Upper lobe of right lung (tissue), 1 donor: ENCODE results near the gene TTC28. TPM values are rescaled to one million over a fixed set of nuclear protein-coding genes. Genes with fewer than 3 reads are reported as not detected.

Experiments used
- ATAC-seq: fragments of 200-7000 bp; cut with Tn5 transposase; one replicate; pipeline ENCODE4 v1.9.1; 2020; ENCODE audit warnings: mild to moderate bottlenecking, moderate library complexity
- DNase-seq: peaks from one replicate; pipeline ENCODE4 v3.0.0-alpha.2; 2020
- H3K27ac ChIP-seq: fragments of 200-600 bp; one replicate; pipeline ENCODE4 v1.8.0; 2022
- H3K27me3 ChIP-seq: fragments of 200-600 bp; one replicate; pipeline ENCODE4 v1.8.0; 2022; ENCODE audit warnings: mild to moderate bottlenecking
- H3K36me3 ChIP-seq: fragments of 200-600 bp; one replicate; pipeline ENCODE4 v1.8.0; 2022
- H3K4me1 ChIP-seq: fragments of 200-600 bp; one replicate; pipeline ENCODE4 v1.8.0; 2022
- H3K4me3 ChIP-seq: fragments of 200-600 bp; one replicate; pipeline ENCODE4 v1.8.0; 2022; ENCODE audit warnings: mild to moderate bottlenecking
- H3K9me3 ChIP-seq: fragments of 200-600 bp; one replicate; pipeline ENCODE4 v1.8.0; 2022
- CTCF ChIP-seq: fragments of 200-600 bp; IDR thresholded peaks from one replicate; pipeline ENCODE4 v1.8.0; 2022; ENCODE audit warnings: antibody characterized with exemption
- intact Hi-C: fragments of 100-400 bp; cut with DNase I; formaldehyde crosslinking; loops from one replicate; pipeline ENCODE4 v1.11.0; 2022
- total RNA-seq: library from RNA; stranded (reverse); fragmentation: NEBNext Ultra II Directional; extraction: Animal tissue kit (Norgen Biotek cat#: 25700); gene quantifications from one replicate; pipeline ENCODE4 v1.2.1, GENCODE V29; 2021
- donor health status: DM: no; HTN: yes; CAD: no; lungs with severe emphysema.

TTC28 gene
- total RNA-seq, 1 donor from 2014 or later: 48.7 TPM

- H3K4me1 ChIP-seq: peaks cover 27% of the 10 kb centered on the region
- H3K4me3 ChIP-seq: no peak overlapping the region
- H3K36me3 ChIP-seq: no peaks in the 10 kb centered on the region
- intact Hi-C loops: no loop called here
- H3K27ac ChIP-seq: no peak overlapping the region
- H3K9me3 ChIP-seq: no peaks in the 10 kb centered on the region
- no peaks in the 10 kb centered on the region for H3K27me3 ChIP-seq
- DNase-seq (no peak), ATAC-seq (no peak)
- TF ChIP-seq CTCF: no peak
Measured at GRCh38 chr22:28398355-28398754, 281.3 kb downstream of the TTC28 start.

DNA sequence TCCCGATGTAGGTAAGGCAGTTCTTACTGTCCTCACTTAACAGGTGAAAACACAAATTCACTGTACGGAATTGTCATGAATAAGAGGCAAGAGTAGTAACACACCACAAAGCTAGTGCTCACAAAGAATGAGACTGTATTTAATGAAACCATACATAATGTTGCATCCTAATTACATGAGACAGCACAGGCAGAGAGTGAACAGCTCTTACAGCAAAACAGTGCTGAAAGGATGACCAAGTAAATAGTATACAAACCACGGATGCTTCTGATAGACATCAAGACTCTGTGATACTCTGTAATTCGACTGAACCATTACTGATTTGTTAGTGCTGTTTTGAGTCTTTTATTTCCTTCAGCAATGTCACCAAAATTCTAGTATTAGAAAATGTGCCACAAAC is 282.3 kb downstream of the TTC28 start:
- TF ChIP-seq CTCF: no peak
- Histone ChIP-seq H3K9me3 (no peaks in the 10 kb centered on the region), H3K4me1 (peaks cover 27% of the 10 kb centered on the region), H3K36me3 (no peaks in the 10 kb centered on the region), H3K27me3 (no peaks in the 10 kb centered on the region), H3K27ac (no peak overlapping the region), H3K4me3 (no peak overlapping the region)
- no peak for ATAC-seq
- no peak for DNase-seq
- intact Hi-C loops: no loop called here

DNA sequence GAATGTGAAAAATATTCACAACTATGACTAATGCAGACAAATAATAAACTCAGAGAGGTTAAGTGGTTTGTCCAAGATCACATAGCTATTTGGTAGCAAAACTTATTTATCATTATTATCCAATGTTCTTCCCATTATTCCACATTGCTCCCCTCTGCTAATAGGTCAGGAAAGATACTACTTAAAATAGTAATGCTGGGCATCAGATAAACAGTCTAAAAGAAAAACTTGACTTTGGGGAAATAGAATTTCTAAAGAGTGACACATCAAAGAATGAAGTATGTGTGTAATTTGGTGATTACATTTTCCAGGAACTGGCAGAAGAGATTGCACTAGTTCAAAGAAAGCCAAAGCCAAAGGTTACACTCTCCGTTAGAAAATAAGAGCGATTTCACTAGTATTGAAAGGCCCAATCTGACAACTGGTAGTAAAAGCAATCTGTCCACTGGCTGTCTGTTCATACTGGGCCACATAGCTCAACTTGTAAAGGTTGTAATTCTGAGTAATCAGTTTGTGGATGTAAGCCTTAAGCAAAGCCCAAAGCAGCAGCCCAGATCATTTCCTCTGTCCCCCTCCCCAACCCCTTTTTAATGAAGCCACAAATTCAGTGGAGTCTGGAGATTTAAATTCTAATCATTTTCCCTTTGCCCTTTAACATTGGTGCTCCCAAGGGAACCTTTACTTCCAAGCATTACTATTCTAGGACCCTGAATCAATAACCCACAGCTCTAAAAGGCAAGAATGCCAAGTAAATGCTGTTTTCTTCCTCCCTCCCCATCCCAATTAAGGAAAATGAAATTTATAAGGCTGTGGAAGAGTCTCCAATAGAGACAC is 283.5 kb downstream of the TTC28 start:
- H3K4me1 ChIP-seq: peaks cover 27% of the 10 kb centered on the region
- no peak for TF ChIP-seq CTCF
- H3K36me3 ChIP-seq: no peaks in the 10 kb centered on the region
- intact Hi-C loops: no loop called here
- no peak overlapping the region for H3K4me3 ChIP-seq
- ATAC-seq (peak; percentile 51), DNase-seq (no peak)
- no peak overlapping the region for H3K27ac ChIP-seq
- H3K9me3 ChIP-seq: no peaks in the 10 kb centered on the region
- no peaks in the 10 kb centered on the region for H3K27me3 ChIP-seq

- no peak for TF ChIP-seq CTCF
- DNase-seq (no peak), ATAC-seq (no peak)
- Histone ChIP-seq H3K27ac (no peak overlapping the region), H3K4me1 (peaks cover 27% of the 10 kb centered on the region), H3K27me3 (no peaks in the 10 kb centered on the region), H3K9me3 (no peaks in the 10 kb centered on the region), H3K4me3 (no peak overlapping the region), H3K36me3 (no peaks in the 10 kb centered on the region)
- intact Hi-C loops: no loop called here
Measured at GRCh38 chr22:28395520-28395919, 284.1 kb downstream of the TTC28 start.

- intact Hi-C loops: no loop called here
- no peaks in the 10 kb centered on the region for H3K36me3 ChIP-seq
- H3K4me3 ChIP-seq: no peak overlapping the region
- DNase-seq (no peak), ATAC-seq (no peak)
- H3K27me3 ChIP-seq: no peaks in the 10 kb centered on the region
- H3K9me3 ChIP-seq: no peaks in the 10 kb centered on the region
- H3K27ac ChIP-seq: no peak overlapping the region
- TF ChIP-seq CTCF: no peak
- peaks cover 27% of the 10 kb centered on the region for H3K4me1 ChIP-seq
Measured at GRCh38 chr22:28394513-28395110, 285.0 kb downstream of the TTC28 start.
